ENCODE results near the gene ZNF841. TPM values are rescaled to one million over a fixed set of nuclear protein-coding genes. Genes with fewer than 3 reads are reported as not detected.
A peak's percentile ranks its signal among the peaks of the same experiment; 100 is the strongest.

Gene ZNF841
- total and polyA plus RNA-seq, 2 of the 8 experiments (the other 6 are each of a cell fraction or from before 2014, with no cell fraction given) = 4.1 to 17.9 TPM

DNA sequence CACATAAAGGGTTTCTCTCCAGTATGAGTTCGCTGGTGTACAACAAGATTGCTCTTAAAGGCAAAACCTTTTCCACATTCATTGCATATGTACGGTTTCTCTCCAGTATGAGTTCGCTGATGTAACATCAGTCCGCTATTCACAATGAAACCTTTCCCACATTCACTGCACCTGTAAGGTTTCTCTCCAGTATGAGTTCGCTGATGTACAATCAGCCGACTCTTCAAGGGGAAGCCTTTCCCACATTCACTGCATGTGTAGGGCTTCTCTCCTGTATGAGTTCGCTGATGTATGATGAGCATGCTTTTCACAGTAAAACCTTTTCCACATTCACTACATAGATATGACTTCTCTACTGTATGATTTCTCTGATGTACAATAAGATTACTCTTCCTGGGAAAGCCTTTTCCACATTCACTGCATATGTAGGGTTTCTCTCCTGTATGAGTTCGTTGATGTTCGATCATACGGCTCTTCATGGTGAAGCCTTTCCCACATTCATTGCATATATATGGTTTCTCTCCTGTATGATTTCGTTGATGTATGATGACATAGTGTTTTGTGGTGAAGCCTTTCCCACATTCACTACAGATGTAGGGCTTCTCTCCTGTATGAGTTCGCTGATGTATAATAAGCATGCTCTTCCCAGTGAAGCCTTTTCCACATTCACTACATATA is 61.4 kb downstream of the ZNF841 start:
- no peak overlapping the region for H3K18ac ChIP-seq (ENCODE audit: extremely low read depth, low read length)
- H3K79me2 ChIP-seq (ENCODE audit: control insufficient read depth in 1 of 2, insufficient read depth in 2 of 2, low read length in 2 of 2) = no peaks in the 10 kb centered on the region
- H2AFZ ChIP-seq (ENCODE audit: low read length) = no peak overlapping the region
- ChIA-PET POLR2A (ENCODE audit: partially characterized antibody) (no interaction called here), CTCF (ENCODE audit: partially characterized antibody) (no interaction called here)
- H4K91ac ChIP-seq (replicated peaks; ENCODE audit: insufficient read length, low read length) = no peak overlapping the region
- H2BK20ac ChIP-seq (ENCODE audit: low read length) = no peak overlapping the region
- no peak overlapping the region for H3K23ac ChIP-seq (ENCODE audit: insufficient read length)
- H3K27ac ChIP-seq (ENCODE audit: low read depth, low read length) = no peak overlapping the region
- no peak overlapping the region for H3K4me2 ChIP-seq (ENCODE audit: insufficient read depth in 1 of 2, low read depth in 2 of 2, low read length in 2 of 2)
- H2BK120ac ChIP-seq (replicated peaks; ENCODE audit: low read depth, low read length) = no peak overlapping the region
- no peak for TF ChIP-seq USF2 (IDR thresholded peaks at IDR 0.05; ENCODE audit: low read length)
- TF ChIP-seq ZNF274 (IDR thresholded peaks at IDR 0.05; ENCODE audit: borderline replicate concordance, extremely low read depth, low read length) = peak; percentile 49; the same call in 1 of the 2 replicates
- peaks cover 2 to 86% (median 37%) of the 10 kb centered on the region in 4 experiments; a peak in 7 of 8 replicates for H3K36me3 ChIP-seq (ENCODE audit: control insufficient read depth in 2 of 4, insufficient read depth in 4 of 4, low read length in 3 of 4)
- H4K5ac ChIP-seq (ENCODE audit: insufficient read length, low read depth, low read length) = no peak overlapping the region
- no peaks in the 10 kb centered on the region for H4K20me1 ChIP-seq (replicated peaks in 1 of 2; ENCODE audit: control insufficient read depth in 1 of 2, insufficient read depth in 2 of 2, low read length in 2 of 2)
- no peak overlapping the region for H2AK5ac ChIP-seq (ENCODE audit: low read depth, low read length)
- peaks cover 61 to 64% of the 10 kb centered on the region in 2 experiments for H3K9me3 ChIP-seq (ENCODE audit: insufficient read depth in 2 of 2, low read depth in 1 of 2, low read length in 1 of 2)
- no peak overlapping the region for H3K4ac ChIP-seq (replicated peaks; ENCODE audit: insufficient read length, low read depth, low read length)
- no peak for DNase-seq (ENCODE audit: low read depth in 1 of 2, low spot score in 2 of 2)
- no peaks in the 10 kb centered on the region for H3K27me3 ChIP-seq (replicated peaks in 1 of 4; ENCODE audit: control insufficient read depth in 3 of 4, extremely low read depth in 1 of 4, insufficient read depth in 3 of 4, low read length in 3 of 4)
- no peak overlapping the region for H3K9ac ChIP-seq (replicated peaks in 1 of 4; ENCODE audit: extremely low read depth in 1 of 4, low read depth in 3 of 4, low read length in 3 of 4)
- no peak overlapping the region for H3K14ac ChIP-seq (ENCODE audit: insufficient read length)
- peak overlapping the region in 1 of 4 experiments; percentile 3; a peak in 1 of 8 replicates for H3K4me3 ChIP-seq (ENCODE audit: extremely low read depth in 1 of 4, insufficient read depth in 2 of 4, low read depth in 3 of 4, low read length in 4 of 4)
- WGBS, 2 experiments (ENCODE audit: extremely low coverage in 1 of 2, insufficient coverage in 1 of 2, insufficient read length in 1 of 2, insufficient replicate concordance in 2 of 2, low coverage in 1 of 2, low lambda C conversion rate in 2 of 2, missing lambda C conversion rate in 1 of 2) = 87% methylated on average over 12 of the region's 12 CpGs; no CpG with 5 or more reads in 1 of the 2 experiments
- H3K56ac ChIP-seq (replicated peaks; ENCODE audit: insufficient read length, low read depth, low read length) = no peak overlapping the region
- no peak overlapping the region for H2BK5ac ChIP-seq (ENCODE audit: low read depth, low read length)
- H4K8ac ChIP-seq (ENCODE audit: extremely low read depth, insufficient read depth, low read length) = no peak overlapping the region
- H3K23me2 ChIP-seq (ENCODE audit: low read depth, low read length) = no peaks in the 10 kb centered on the region
- no peak overlapping the region for H2BK15ac ChIP-seq (ENCODE audit: low read length)
- FAIRE-seq = no peak
- H3K4me1 ChIP-seq (replicated peaks in 1 of 4; ENCODE audit: control insufficient read depth in 3 of 4, insufficient read depth in 4 of 4, low read length in 3 of 4) = no peaks in the 10 kb centered on the region
- no peak overlapping the region for H2BK12ac ChIP-seq (ENCODE audit: low read depth, low read length)
- H3K79me1 ChIP-seq (ENCODE audit: low read depth, low read length) = no peaks in the 10 kb centered on the region

Measured in H1 (cell line).